ENCODE results near the gene STX16.

GRCh38 chr20:58721951-58722778, 71.1 kb downstream of the STX16 start:
- TF ChIP-seq OSR1 (CRISPR knock-in tag; IDR thresholded peaks at IDR 0.05) (no peak), ZFP3 (CRISPR knock-in tag; IDR thresholded peaks at IDR 0.05) (no peak), CREB5 (CRISPR knock-in tag; IDR thresholded peaks at IDR 0.05; ENCODE audit: low read depth) (no peak), ZFP30 (CRISPR knock-in tag; IDR thresholded peaks at IDR 0.05) (no peak), PPARA (CRISPR knock-in tag; IDR thresholded peaks at IDR 0.05; ENCODE audit: borderline replicate concordance) (no peak), TOX (CRISPR knock-in tag; IDR thresholded peaks at IDR 0.05; ENCODE audit: borderline replicate concordance) (no peak), BACH2 (CRISPR knock-in tag; IDR thresholded peaks at IDR 0.05; ENCODE audit: borderline replicate concordance) (no peak), ZNF8 (CRISPR knock-in tag; IDR thresholded peaks at IDR 0.05) (no peak), GLIS3 (CRISPR knock-in tag; IDR thresholded peaks at IDR 0.05) (no peak), ZC3H10 (CRISPR knock-in tag; IDR thresholded peaks at IDR 0.05) (no peak), TCF4 (CRISPR knock-in tag; IDR thresholded peaks at IDR 0.05; ENCODE audit: borderline replicate concordance) (no peak), CSDC2 (CRISPR knock-in tag; IDR thresholded peaks at IDR 0.05) (no peak), ZNF565 (CRISPR knock-in tag; conservative IDR thresholded peaks at IDR 0.05; ENCODE audit: low read depth) (no peak)
- TF ChIP-seq, protein P1, sequence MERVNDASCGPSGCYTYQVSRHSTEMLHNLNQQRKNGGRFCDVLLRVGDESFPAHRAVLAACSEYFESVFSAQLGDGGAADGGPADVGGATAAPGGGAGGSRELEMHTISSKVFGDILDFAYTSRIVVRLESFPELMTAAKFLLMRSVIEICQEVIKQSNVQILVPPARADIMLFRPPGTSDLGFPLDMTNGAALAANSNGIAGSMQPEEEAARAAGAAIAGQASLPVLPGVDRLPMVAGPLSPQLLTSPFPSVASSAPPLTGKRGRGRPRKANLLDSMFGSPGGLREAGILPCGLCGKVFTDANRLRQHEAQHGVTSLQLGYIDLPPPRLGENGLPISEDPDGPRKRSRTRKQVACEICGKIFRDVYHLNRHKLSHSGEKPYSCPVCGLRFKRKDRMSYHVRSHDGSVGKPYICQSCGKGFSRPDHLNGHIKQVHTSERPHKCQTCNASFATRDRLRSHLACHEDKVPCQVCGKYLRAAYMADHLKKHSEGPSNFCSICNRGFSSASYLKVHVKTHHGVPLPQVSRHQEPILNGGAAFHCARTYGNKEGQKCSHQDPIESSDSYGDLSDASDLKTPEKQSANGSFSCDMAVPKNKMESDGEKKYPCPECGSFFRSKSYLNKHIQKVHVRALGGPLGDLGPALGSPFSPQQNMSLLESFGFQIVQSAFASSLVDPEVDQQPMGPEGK (CRISPR knock-in tag; IDR thresholded peaks at IDR 0.05; ENCODE audit: borderline replicate concordance) = no peak

Measured in SK-N-SH treated with all-trans-retinoic acid at 6 μM for 48 hours (cell line).